Upper lobe of left lung (tissue), 6 donors: Measurements from ENCODE around the gene TBC1D14. TPM values are rescaled to one million over a fixed set of nuclear protein-coding genes. Genes with fewer than 3 reads are reported as not detected.
A peak's percentile ranks its signal among the peaks of the same experiment; 100 is the strongest.

Source experiments
- ATAC-seq, 2 donors: fragments of 200-7000 bp; cut with Tn5 transposase; one replicate each; pipeline ENCODE4 v1.9.1; 2022; ENCODE audit warnings: mild to moderate bottlenecking in 2 of 2, moderate library complexity in 2 of 2; ENCODE audit not compliant: low FRiP score in 2 of 2
- DNase-seq, 2 donors: peaks; one replicate each; pipeline ENCODE4 v3.0.0-alpha.2; 2019 to 2020
- H3K27ac ChIP-seq, 4 donors: fragments of 200-600 bp; sonication (generic); one replicate each; pipeline ENCODE4 v1.5.1; 2016 to 2019
- H3K27me3 ChIP-seq, 4 donors: fragments of 200-600 bp; sonication (generic); one replicate each; pipeline ENCODE4 v1.5.1; 2017 to 2019
- H3K36me3 ChIP-seq, 4 donors: fragments of 200-600 bp; sonication (generic); one replicate each; pipeline ENCODE4 v1.5.1; 2016 to 2019
- H3K4me1 ChIP-seq, 4 donors: fragments of 200-600 bp; sonication (generic); one replicate each; pipeline ENCODE4 v1.5.1; 2018 to 2019
- H3K4me3 ChIP-seq, 4 donors: fragments of 200-600 bp; sonication (generic); one replicate each; pipeline ENCODE4 v1.5.1; 2017 to 2019; ENCODE audit warnings: mild to moderate bottlenecking in 2 of 4, moderate library complexity in 1 of 4
- H3K9me3 ChIP-seq, 4 donors: fragments of 200-600 bp; sonication (generic); one replicate each; pipeline ENCODE4 v1.5.1; 2018 to 2019
- EP300 ChIP-seq, 4 donors: sonication (generic); formaldehyde crosslinking; IDR thresholded peaks; one replicate each; pipeline ENCODE4 v1.5.1; 2017; ENCODE audit warnings: antibody characterized with exemption in 4 of 4, control low read depth in 2 of 4
- POLR2A ChIP-seq, 4 donors: fragments of 450-650 bp; IDR thresholded peaks; one replicate each; pipeline ENCODE4 v1.5.1; 2016 to 2017; ENCODE audit warnings: antibody characterized with exemption in 4 of 4, mild to moderate bottlenecking in 2 of 4
- POLR2AphosphoS5 ChIP-seq, 2 donors: sonication (generic); formaldehyde crosslinking; IDR thresholded peaks; one replicate each; pipeline ENCODE4 v1.5.1; 2017; ENCODE audit warnings: antibody characterized with exemption in 2 of 2
- WGBS, 2 donors: methylation state at CpG; one replicate each; pipeline ENCODE4 v1.1.5; 2017 to 2018; 5-methylcytosine and 5-hydroxymethylcytosine counted together
- total RNA-seq, 6 donors: library from RNA; depleted of rRNA in 4 of 6; stranded (reverse); fragments of >200 nt in 4 of 6; gene quantifications; one replicate each; pipeline versions ENCODE4 v1.1.0 to v1.2.1, GENCODE V29; 2016 to 2021
- TF ChIP-seq, protein P1 (sequence below), 6 experiments: fragments of 450-650 bp in 4 of 6; fragments of 200-600 bp in 2 of 6; sonication (generic) in 2 of 6; IDR thresholded peaks; one replicate each; pipeline ENCODE4 v1.5.1; 2016 to 2019; ENCODE audit warnings: antibody characterized with exemption in 6 of 6
- donor health status: DM: no; HTN: no; CAD: no; lungs with moderate emphysema.
- donor health status: DM: no; HTN: yes; CAD: no; lungs with severe emphysema.

The TBC1D14 gene
- total RNA-seq, 6 donors from 2014 or later, result 47.7 to 61.8 (median 57.8) TPM

DNA sequence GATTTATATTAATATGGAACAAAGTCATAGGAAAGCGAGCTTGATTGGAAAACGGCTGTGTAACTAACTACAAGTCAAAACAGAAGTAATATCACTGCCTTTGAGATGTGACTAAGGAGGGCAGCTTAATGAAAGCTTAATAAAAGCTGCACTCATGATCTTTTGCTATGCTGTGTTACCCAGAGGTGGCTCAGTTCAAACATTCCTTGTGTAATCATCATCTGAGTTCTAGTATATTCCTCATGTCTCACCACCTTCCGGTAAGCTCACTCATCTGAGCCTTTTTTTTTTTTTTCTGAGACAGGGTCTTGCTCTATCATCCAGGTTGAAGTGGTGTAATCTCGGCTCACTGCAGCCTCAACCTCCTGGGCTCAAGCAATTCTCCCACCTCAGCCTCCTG, 153.2 kb downstream of the TBC1D14 start:
- Histone ChIP-seq H3K27me3 (no peaks in the 10 kb centered on the region), H3K4me1 (peaks cover 14 to 27% (median 20%) of the 10 kb centered on the region in 4 donors), H3K9me3 (no peaks in the 10 kb centered on the region), H3K27ac (no peak overlapping the region), H3K36me3 (peaks cover 13 to 68% (median 45%) of the 10 kb centered on the region in 4 donors), H3K4me3 (no peak overlapping the region)
- DNase-seq, result no peak
- WGBS, 2 donors, result 94 to 96% methylated on average over 4 of the region's 4 CpGs
- no peak for TF ChIP-seq POLR2AphosphoS5 (IDR thresholded peaks at IDR 0.05)
- no peak for TF ChIP-seq POLR2A (IDR thresholded peaks at IDR 0.05)
- no peak for TF ChIP-seq EP300 (IDR thresholded peaks at IDR 0.05)
- TF ChIP-seq, protein P1, sequence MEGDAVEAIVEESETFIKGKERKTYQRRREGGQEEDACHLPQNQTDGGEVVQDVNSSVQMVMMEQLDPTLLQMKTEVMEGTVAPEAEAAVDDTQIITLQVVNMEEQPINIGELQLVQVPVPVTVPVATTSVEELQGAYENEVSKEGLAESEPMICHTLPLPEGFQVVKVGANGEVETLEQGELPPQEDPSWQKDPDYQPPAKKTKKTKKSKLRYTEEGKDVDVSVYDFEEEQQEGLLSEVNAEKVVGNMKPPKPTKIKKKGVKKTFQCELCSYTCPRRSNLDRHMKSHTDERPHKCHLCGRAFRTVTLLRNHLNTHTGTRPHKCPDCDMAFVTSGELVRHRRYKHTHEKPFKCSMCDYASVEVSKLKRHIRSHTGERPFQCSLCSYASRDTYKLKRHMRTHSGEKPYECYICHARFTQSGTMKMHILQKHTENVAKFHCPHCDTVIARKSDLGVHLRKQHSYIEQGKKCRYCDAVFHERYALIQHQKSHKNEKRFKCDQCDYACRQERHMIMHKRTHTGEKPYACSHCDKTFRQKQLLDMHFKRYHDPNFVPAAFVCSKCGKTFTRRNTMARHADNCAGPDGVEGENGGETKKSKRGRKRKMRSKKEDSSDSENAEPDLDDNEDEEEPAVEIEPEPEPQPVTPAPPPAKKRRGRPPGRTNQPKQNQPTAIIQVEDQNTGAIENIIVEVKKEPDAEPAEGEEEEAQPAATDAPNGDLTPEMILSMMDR (IDR thresholded peaks at IDR 0.05), result no peak
- ATAC-seq, result no peak

DNA sequence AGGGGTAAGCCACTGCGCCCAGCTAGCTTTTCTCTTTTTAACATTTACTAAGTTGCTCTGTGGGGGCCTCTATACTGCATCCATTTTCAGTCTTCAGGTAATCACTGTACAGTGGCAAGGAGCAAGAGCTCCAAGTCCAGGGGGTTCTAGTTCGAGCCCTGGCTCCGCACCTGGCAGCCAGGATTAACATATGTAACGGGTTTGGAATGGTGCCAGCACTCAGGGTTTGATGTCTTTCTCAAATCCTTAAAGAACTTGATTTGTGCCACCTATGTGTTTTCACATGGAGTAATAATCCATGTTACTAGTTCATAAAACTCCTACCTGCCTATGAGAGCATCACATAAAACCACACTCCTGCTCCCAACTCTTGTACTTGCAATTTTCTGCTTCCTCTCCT, 153.7 kb downstream of the TBC1D14 start:
- no peaks in the 10 kb centered on the region for H3K27me3 ChIP-seq
- no peak overlapping the region for H3K27ac ChIP-seq
- H3K36me3 ChIP-seq, result peaks cover 13 to 65% (median 45%) of the 10 kb centered on the region in 4 donors
- H3K9me3 ChIP-seq, result no peaks in the 10 kb centered on the region
- 90 to 91% methylated on average over 4 of the region's 4 CpGs for WGBS, 2 donors
- H3K4me3 ChIP-seq, result no peak overlapping the region
- no peak for DNase-seq
- no peak for ATAC-seq
- H3K4me1 ChIP-seq, result peaks cover 14 to 27% (median 20%) of the 10 kb centered on the region in 4 donors
- TF ChIP-seq, protein P1 (IDR thresholded peaks at IDR 0.05), result no peak
- no peak for TF ChIP-seq EP300 (IDR thresholded peaks at IDR 0.05)
- TF ChIP-seq POLR2AphosphoS5 (IDR thresholded peaks at IDR 0.05), result no peak
- TF ChIP-seq POLR2A (IDR thresholded peaks at IDR 0.05), result no peak

DNA sequence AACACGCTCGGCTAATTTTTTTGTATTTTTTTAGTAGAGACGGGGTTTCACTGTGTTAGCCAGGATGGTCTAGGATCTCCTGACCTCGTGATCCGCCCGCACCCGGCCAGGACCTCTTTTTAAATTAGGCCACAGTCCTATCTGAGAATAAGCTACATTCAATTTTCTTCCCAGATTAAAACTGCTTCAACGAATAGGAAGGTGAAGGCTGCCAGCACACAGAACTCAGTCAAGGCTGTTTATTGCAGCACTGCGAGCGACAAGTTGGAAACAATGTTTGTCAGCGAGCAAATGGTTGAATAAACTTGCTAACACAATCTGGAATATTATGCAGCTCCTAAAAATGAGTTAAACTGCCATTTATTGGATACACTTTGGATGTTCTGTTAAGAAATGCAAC, 156.4 kb downstream of the TBC1D14 start:
- no peak overlapping the region for H3K27ac ChIP-seq
- H3K36me3 ChIP-seq, result peaks cover 10 to 40% (median 28%) of the 10 kb centered on the region in 4 donors
- TF ChIP-seq EP300 (IDR thresholded peaks at IDR 0.05) (no peak), POLR2AphosphoS5 (IDR thresholded peaks at IDR 0.05) (no peak), POLR2A (IDR thresholded peaks at IDR 0.05) (no peak)
- TF ChIP-seq, protein P1 (IDR thresholded peaks at IDR 0.05), result no peak
- ATAC-seq (no peak), DNase-seq (no peak)
- H3K4me3 ChIP-seq, result peak overlapping the region in 1 of 4 donors; percentile 73
- no peaks in the 10 kb centered on the region for H3K27me3 ChIP-seq
- WGBS, 2 donors, result 92 to 97% methylated on average over 11 of the region's 11 CpGs
- H3K4me1 ChIP-seq, result peaks cover 18 to 34% (median 24%) of the 10 kb centered on the region in 4 donors
- H3K9me3 ChIP-seq, result no peaks in the 10 kb centered on the region

DNA sequence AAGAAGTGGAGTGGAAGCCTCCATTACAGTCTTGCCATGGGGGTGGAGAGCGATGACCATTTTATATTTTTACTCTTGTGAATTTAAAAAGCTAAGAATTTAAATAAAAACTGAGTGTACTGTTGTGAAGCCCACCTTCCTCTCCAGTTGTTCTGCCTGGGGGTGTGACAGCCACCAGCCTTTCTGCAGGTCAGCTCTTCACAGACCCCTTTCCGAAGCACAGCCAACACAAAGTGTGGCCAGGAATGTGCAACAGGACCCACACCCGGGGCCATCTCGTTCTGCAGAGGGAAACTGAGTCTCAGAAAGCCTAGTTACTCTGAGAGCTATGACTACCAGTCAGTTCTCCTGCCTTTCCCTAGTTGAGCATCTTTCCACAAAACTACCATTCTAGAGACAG, 156.9 kb downstream of the TBC1D14 start:
- ATAC-seq, result no peak
- WGBS, 2 donors, result 88 to 92% methylated on average over 4 of the region's 4 CpGs
- no peaks in the 10 kb centered on the region for H3K9me3 ChIP-seq
- H3K4me3 ChIP-seq, result peak overlapping the region in 2 of 4 donors; percentile 73 to 100
- DNase-seq, result no peak
- H3K4me1 ChIP-seq, result peaks cover 18 to 34% (median 24%) of the 10 kb centered on the region in 4 donors
- H3K27ac ChIP-seq, result peak overlapping the region in 3 of 4 donors; percentile 92 to 97 (median 92)
- H3K36me3 ChIP-seq, result peaks cover 7 to 35% (median 23%) of the 10 kb centered on the region in 4 donors
- no peaks in the 10 kb centered on the region for H3K27me3 ChIP-seq
- no peak for TF ChIP-seq EP300 (IDR thresholded peaks at IDR 0.05)
- TF ChIP-seq POLR2AphosphoS5 (IDR thresholded peaks at IDR 0.05), result no peak

DNA sequence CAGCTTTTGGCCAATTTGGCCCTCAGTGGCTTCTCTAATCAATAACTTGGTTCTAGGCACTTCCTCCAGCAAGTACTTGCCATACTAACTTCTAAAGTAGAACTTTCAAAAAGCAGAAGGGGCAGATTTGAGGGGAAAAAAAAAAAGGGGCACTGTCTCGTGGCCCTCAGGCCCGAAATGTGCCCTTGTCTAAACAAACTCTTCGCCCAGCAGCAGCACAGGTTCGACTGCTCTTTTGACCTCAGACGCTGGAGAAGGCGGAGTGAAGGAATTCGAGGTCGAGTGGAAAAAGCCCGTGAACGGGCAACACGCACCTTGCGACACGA, 157.5 kb downstream of the TBC1D14 start:
- H3K27me3 ChIP-seq, result no peaks in the 10 kb centered on the region
- H3K4me1 ChIP-seq, result peaks cover 18 to 34% (median 24%) of the 10 kb centered on the region in 4 donors
- no peaks in the 10 kb centered on the region for H3K9me3 ChIP-seq
- H3K27ac ChIP-seq, result peak overlapping the region; percentile 91 to 97 (median 92)
- H3K36me3 ChIP-seq, result peaks cover 3 to 29% (median 17%) of the 10 kb centered on the region in 4 donors
- ATAC-seq, result no peak
- TF ChIP-seq EP300 (IDR thresholded peaks at IDR 0.05) (no peak), POLR2A (IDR thresholded peaks at IDR 0.05) (no peak), POLR2AphosphoS5 (IDR thresholded peaks at IDR 0.05) (no peak)
- TF ChIP-seq, protein P1 (IDR thresholded peaks at IDR 0.05), result no peak
- 1 to 4% methylated on average over 12 to 13 of the region's 13 CpGs for WGBS, 2 donors
- no peak for DNase-seq
- peak overlapping the region; percentile 73 to 100 (median 97) for H3K4me3 ChIP-seq
